Neural cell (in vitro differentiated cells): ENCODE results near the gene JKAMP. TPM values are rescaled to one million over a fixed set of nuclear protein-coding genes. Genes with fewer than 3 reads are reported as not detected.

ENCODE experiments used
- H2AFZ ChIP-seq: fragments of 200-600, 300-800 bp; sonication (generic), shearing (Covaris generic); 2 replicates; pipeline ENCODE4 v1.6.0; 2014; ENCODE audit warnings: low read depth, mild to moderate bottlenecking, antibody characterized with exemption, low read length, moderate library complexity
- H3F3A ChIP-seq: fragments of 200-600 bp; shearing (Covaris generic); 2 replicates; pipeline ENCODE4 v1.6.1; 2016; ENCODE audit warnings: mild to moderate bottlenecking, moderate library complexity, mixed read lengths, antibody characterized with exemption, low read length; ENCODE audit not compliant: insufficient read depth, poor library complexity, severe bottlenecking
- H3K27ac ChIP-seq: fragments of 200-600, 300-800 bp; sonication (generic), shearing (Covaris generic); 2 replicates; pipeline ENCODE4 v1.5.1; 2014; ENCODE audit warnings: mild to moderate bottlenecking, low read length, moderate library complexity
- H3K27me3 ChIP-seq: fragments of 300-800, 200-600 bp; sonication (generic), shearing (Covaris generic); 2 replicates; pipeline ENCODE4 v1.6.0; 2014; ENCODE audit warnings: mild to moderate bottlenecking, low read depth, low read length, moderate library complexity; ENCODE audit not compliant: insufficient read depth
- H3K36me3 ChIP-seq: fragments of 300-800, 200-600 bp; sonication (generic), shearing (Covaris generic); 2 replicates; pipeline ENCODE4 v1.5.1; 2014; ENCODE audit warnings: mild to moderate bottlenecking, antibody characterized with exemption, low read length, moderate library complexity; ENCODE audit not compliant: insufficient read depth
- H3K4me2 ChIP-seq: fragments of 300-800, 200-600 bp; sonication (generic), shearing (Covaris generic); 2 replicates; pipeline ENCODE4 v1.6.0; 2014; ENCODE audit warnings: mild to moderate bottlenecking, low read length
- H3K4me3 ChIP-seq: fragments of 300-800, 200-600 bp; sonication (generic), shearing (Covaris generic); 2 replicates; pipeline ENCODE4 v1.5.1; 2014; ENCODE audit warnings: mild to moderate bottlenecking, low read length, moderate library complexity
- H3K79me2 ChIP-seq: fragments of 200-600 bp; shearing (Covaris generic); replicated peaks from 2 replicates; pipeline ENCODE4 v1.6.0; 2014; ENCODE audit warnings: mild to moderate bottlenecking, low read length, moderate library complexity; ENCODE audit not compliant: insufficient read depth
- H3K9ac ChIP-seq: fragments of 300-800, 200-600 bp; sonication (generic), shearing (Covaris generic); 2 replicates; pipeline ENCODE4 v1.6.1; 2016; ENCODE audit warnings: mild to moderate bottlenecking, low read length, mixed read lengths
- H3K9me2 ChIP-seq: fragments of 200-600 bp; shearing (Covaris generic); 2 replicates; pipeline ENCODE4 v1.6.1; 2016; ENCODE audit warnings: mild to moderate bottlenecking, low read length, mixed read lengths; ENCODE audit not compliant: insufficient read depth
- H3K9me3 ChIP-seq: fragments of 200-600, 300-800 bp; sonication (generic), shearing (Covaris generic); 2 replicates; pipeline ENCODE4 v1.6.1; 2016; ENCODE audit warnings: mild to moderate bottlenecking, mixed run types, low read length, moderate library complexity, mixed read lengths
- H4K20me1 ChIP-seq: fragments of 200-600 bp; shearing (Covaris generic); 2 replicates; pipeline ENCODE4 v1.6.1; 2016; ENCODE audit warnings: mild to moderate bottlenecking, mixed run types; ENCODE audit not compliant: insufficient read depth
- CTCF ChIP-seq: fragments of 450-650 bp; IDR thresholded peaks from 2 replicates; pipeline ENCODE4 v1.5.1; 2014; ENCODE audit warnings: antibody characterized with exemption, mild to moderate bottlenecking, moderate library complexity; ENCODE audit not compliant: poor library complexity, severe bottlenecking
- EP300 ChIP-seq: fragments of 450-650 bp; conservative IDR thresholded peaks from 2 replicates; pipeline ENCODE4 v1.6.1; 2014; ENCODE audit warnings: antibody characterized with exemption, mild to moderate bottlenecking, moderate library complexity; ENCODE audit not compliant: poor library complexity, severe bottlenecking
- EZH2 ChIP-seq: fragments of 200-600, 300-800 bp; shearing (Covaris generic), sonication (generic); IDR thresholded peaks from 2 replicates; pipeline ENCODE4 v1.6.1; 2014; ENCODE audit warnings: antibody characterized with exemption, low read length, borderline replicate concordance, mild to moderate bottlenecking; ENCODE audit not compliant: insufficient read depth, poor library complexity, severe bottlenecking
- MXI1 ChIP-seq: fragments of 450-650 bp; conservative IDR thresholded peaks from 2 replicates; pipeline ENCODE4 v1.6.1; 2014; ENCODE audit warnings: antibody characterized with exemption, mild to moderate bottlenecking; ENCODE audit not compliant: poor library complexity, severe bottlenecking
- POLR2AphosphoS5 ChIP-seq: IDR thresholded peaks from 2 replicates; pipeline ENCODE4 v1.6.1; 2012
- RAD21 ChIP-seq: fragments of 450-650 bp; conservative IDR thresholded peaks from 2 replicates; pipeline ENCODE4 v1.6.1; 2014; ENCODE audit warnings: antibody characterized with exemption, mild to moderate bottlenecking, moderate library complexity
- REST ChIP-seq: IDR thresholded peaks from 2 replicates; pipeline ENCODE4 v1.6.1; 2012; ENCODE audit warnings: borderline replicate concordance
- SMC3 ChIP-seq: fragments of 450-650 bp; conservative IDR thresholded peaks from 2 replicates; pipeline ENCODE4 v1.6.1; 2014; ENCODE audit warnings: antibody characterized with exemption, mild to moderate bottlenecking, moderate library complexity; ENCODE audit not compliant: poor library complexity
- TAF1 ChIP-seq: IDR thresholded peaks from 2 replicates; pipeline ENCODE4 v1.6.1; 2012; ENCODE audit warnings: low read depth
- polyA plus RNA-seq: library from polyadenylated mRNA; depleted of rRNA; stranded (reverse); fragments of >200 nt; gene quantifications from 2 replicates; pipeline ENCODE4 v1.2.3, GENCODE V29; 2014

JKAMP gene
- polyA plus RNA-seq, 1 donor from 2014 or later = 204 TPM

DNA sequence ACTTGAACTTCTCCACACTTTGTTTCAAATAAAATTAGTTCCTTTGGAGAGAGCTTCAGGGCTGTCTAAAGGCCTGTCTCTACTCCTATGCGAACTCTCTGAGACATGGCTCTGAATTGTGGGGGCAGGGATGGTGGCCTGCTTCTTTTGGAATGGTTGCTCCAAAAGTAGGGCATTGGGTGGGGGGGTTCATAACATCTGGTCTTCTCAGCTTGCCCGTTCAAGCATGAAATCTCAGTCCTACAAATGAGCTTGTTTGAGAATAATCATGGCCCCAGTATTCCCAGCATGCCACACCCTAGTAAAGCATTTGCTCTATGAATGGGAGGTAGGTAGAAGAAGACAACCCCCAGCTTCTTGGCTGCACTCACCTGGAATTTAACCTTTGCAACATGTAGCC lies 25.8 kb upstream of the JKAMP start:
- Histone ChIP-seq H3K9me2 (no peaks in the 10 kb centered on the region), H3K9me3 (no peaks in the 10 kb centered on the region), H3F3A (no peaks in the 10 kb centered on the region), H4K20me1 (no peaks in the 10 kb centered on the region), H3K4me2 (no peak overlapping the region), H3K79me2 (no peaks in the 10 kb centered on the region), H3K27ac (no peak overlapping the region), H3K4me3 (no peak overlapping the region), H3K36me3 (no peaks in the 10 kb centered on the region), H2AFZ (no peak overlapping the region), H3K27me3 (no peaks in the 10 kb centered on the region), H3K9ac (no peak overlapping the region)
- TF ChIP-seq EZH2 (no peak), POLR2AphosphoS5 (no peak)

- H3K4me3 ChIP-seq = no peak overlapping the region
- H3K36me3 ChIP-seq = no peaks in the 10 kb centered on the region
- TF ChIP-seq RAD21 = no peak
- no peak overlapping the region for H3K27ac ChIP-seq
- H3K9ac ChIP-seq = no peak overlapping the region
- H3K79me2 ChIP-seq = no peaks in the 10 kb centered on the region
- no peak overlapping the region for H3K4me2 ChIP-seq
- no peaks in the 10 kb centered on the region for H3K9me2 ChIP-seq
- H3K27me3 ChIP-seq = no peaks in the 10 kb centered on the region
- H3K9me3 ChIP-seq = no peaks in the 10 kb centered on the region
- no peaks in the 10 kb centered on the region for H3F3A ChIP-seq
- no peak overlapping the region for H2AFZ ChIP-seq
- no peaks in the 10 kb centered on the region for H4K20me1 ChIP-seq
These were observed 23.9 kb upstream of the JKAMP start for GRCh38 chr14:59460378-59460777.

DNA sequence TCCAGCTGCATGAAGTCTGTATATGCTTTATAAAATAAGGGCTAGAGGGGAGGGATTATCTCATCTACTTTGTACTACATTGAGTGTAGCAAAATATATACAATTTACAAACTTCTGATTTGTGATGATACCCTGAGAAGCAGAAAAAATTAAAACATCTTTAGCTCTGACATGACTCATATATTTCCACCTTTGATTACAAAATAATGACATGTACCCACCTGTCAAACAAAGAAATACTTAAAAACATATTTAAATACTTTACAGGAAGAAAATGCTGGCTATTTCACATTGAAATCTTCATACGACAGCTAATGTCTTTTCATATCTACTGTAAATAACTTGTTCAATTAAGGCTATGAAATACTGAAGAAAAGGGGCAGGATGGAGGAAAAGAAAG lies 22.4 kb upstream of the JKAMP start:
- Histone ChIP-seq H3K4me2 (no peak overlapping the region), H3K4me3 (no peak overlapping the region), H2AFZ (no peak overlapping the region), H3K36me3 (no peaks in the 10 kb centered on the region), H3K9me2 (no peaks in the 10 kb centered on the region), H3K79me2 (no peaks in the 10 kb centered on the region), H3F3A (no peaks in the 10 kb centered on the region), H4K20me1 (no peaks in the 10 kb centered on the region), H3K9me3 (no peaks in the 10 kb centered on the region), H3K27ac (no peak overlapping the region), H3K27me3 (no peaks in the 10 kb centered on the region), H3K9ac (no peak overlapping the region)
- TF ChIP-seq REST = no peak
- no peak for TF ChIP-seq SMC3
- no peak for TF ChIP-seq TAF1
- TF ChIP-seq EP300 = no peak
- TF ChIP-seq POLR2AphosphoS5 = no peak
- no peak for TF ChIP-seq CTCF
- TF ChIP-seq MXI1 = no peak
- TF ChIP-seq EZH2 = no peak
